ENCODE results near the gene ZBTB46.

DNA sequence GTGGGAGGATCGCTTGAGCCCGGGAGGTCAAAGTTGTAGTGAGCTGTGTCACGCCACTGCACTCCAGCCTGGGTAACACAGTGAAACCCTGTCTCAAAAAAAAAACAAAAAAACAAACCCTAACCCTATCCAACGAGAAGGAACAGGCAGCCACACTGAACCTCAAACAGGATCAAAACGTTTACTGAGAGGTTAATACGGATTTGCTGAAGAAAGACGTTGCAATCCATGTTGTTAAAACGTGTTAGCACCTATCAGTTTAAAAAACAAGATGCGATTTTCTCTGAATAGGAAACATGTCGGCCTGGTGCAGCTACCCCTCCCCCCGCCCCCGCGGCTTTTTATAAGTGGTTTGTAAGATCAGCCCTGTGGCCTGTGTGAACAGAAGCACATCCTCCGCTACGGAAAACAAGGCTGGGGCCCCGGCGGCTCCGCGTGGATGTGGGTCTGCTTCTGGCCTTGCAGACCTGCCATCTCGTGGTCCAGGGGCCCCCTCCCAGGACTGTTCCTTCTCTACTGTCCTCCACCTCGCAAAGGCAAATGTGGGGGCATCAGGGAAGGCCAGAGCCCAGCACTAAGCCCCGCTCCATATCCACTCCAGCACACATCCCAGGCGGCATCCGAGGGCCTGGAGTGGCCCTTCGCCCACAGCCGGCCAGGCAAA is 80.1 kb downstream of the ZBTB46 start:
- TF ChIP-seq, protein P1, sequence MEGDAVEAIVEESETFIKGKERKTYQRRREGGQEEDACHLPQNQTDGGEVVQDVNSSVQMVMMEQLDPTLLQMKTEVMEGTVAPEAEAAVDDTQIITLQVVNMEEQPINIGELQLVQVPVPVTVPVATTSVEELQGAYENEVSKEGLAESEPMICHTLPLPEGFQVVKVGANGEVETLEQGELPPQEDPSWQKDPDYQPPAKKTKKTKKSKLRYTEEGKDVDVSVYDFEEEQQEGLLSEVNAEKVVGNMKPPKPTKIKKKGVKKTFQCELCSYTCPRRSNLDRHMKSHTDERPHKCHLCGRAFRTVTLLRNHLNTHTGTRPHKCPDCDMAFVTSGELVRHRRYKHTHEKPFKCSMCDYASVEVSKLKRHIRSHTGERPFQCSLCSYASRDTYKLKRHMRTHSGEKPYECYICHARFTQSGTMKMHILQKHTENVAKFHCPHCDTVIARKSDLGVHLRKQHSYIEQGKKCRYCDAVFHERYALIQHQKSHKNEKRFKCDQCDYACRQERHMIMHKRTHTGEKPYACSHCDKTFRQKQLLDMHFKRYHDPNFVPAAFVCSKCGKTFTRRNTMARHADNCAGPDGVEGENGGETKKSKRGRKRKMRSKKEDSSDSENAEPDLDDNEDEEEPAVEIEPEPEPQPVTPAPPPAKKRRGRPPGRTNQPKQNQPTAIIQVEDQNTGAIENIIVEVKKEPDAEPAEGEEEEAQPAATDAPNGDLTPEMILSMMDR (IDR thresholded peaks at IDR 0.05 in 8 of 11, conservative IDR thresholded peaks at IDR 0.05 in 3 of 11): no peak
- no peak for TF ChIP-seq POLR2A (IDR thresholded peaks at IDR 0.05)

Data from spleen (tissue), 7 donors.